Measurements from ENCODE around the gene UNC5A.

GRCh38 chr5:176875783-176876505 lies 65.6 kb downstream of the UNC5A start:
- TF ChIP-seq CTCF (IDR thresholded peaks at IDR 0.05; ENCODE audit: borderline replicate concordance, extremely low read depth, low read length, poor library complexity, severe bottlenecking): no peak
- TF ChIP-seq EZH2 (IDR thresholded peaks at IDR 0.05; ENCODE audit: borderline replicate concordance, low read depth, low read length, severe bottlenecking): no peak
